ENCODE data around the gene IER5.

IER5 gene

DNA sequence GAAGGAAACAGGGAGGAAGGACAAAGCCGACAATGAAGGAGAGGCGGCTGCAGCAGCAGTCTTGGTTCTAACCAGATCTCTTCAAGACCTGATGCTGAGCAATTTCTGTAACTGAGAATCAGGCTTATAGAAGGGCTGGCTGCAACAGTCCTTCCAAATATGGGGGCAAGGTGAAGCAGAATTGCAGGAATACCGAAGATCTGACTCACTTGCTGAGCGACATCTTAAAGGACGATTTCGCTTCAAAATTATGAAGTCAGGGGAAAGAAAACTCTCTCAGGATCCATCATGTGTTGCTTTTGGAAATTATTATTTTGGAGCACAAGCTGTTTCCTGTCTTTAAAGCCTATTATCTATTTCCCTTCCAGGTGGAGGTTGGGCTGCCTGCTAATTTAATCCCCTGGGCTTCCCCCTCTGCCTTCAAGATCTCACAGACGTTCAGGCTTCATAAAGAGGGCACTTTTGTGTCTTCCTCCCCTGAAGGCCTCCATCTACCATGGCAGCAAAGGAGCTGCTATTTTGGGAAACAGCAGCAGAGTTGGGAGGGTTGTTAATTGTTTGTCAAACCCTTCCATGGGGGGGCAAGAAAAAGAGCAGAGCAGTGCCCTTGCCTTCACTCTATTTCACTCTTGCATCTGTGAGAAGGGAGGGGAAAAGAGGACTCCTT is 10.8 kb upstream of the IER5 start:
- DNase-seq, result no peak

GRCh38 chr1:181079382-181079781 is 9.1 kb upstream of the IER5 start:
- DNase-seq, result no peak

GRCh38 chr1:181079920-181080319 is 8.6 kb upstream of the IER5 start:
- no peak for DNase-seq

- no peak for DNase-seq
Observed at GRCh38 chr1:181080556-181080955, 7.9 kb upstream of the IER5 start.

DNA sequence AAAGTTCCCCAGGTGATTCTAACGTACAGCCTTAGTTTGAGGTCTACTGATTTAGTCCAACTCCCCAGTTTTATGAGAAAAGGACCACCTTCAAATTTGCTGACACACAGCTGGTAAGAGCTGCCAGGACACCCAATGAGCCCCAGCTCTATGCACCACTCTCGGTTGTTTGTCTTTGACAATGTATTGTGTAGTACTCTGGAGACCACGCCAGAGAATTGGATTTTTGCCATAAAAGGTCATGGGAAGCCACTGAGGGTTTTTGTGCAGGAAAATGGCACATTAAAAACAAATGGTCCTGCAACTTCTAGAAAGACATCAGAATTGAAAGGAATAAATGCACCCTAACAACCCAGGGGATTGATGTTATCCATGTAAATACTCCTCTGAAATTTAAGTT is 7.1 kb upstream of the IER5 start:
- DNase-seq, result no peak

GRCh38 chr1:181083842-181084605 is 4.5 kb upstream of the IER5 start:
- peak; percentile 73 for DNase-seq

GRCh38 chr1:181084606-181084969 is 3.9 kb upstream of the IER5 start:
- DNase-seq, result no peak

DNA sequence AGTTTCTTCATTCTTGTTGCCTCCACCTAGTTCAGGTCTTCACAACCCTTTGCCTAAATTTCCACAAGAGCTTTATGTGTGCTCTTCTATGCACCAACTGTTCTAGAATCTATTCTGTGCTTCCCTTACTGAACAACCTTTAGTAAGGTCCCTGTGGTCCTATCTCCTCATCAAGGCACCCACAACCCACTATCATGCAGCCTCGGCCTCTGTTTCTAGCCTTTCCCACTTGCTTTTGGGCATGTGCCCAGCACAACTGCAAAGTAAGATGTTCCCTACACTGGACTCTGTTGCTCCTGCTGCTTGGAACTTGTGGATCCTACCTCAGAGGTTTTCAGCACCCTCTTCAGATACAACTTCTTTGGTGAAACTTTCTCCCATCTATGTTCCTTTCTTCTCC is 2.4 kb upstream of the IER5 start:
- DNase-seq, result no peak

- no peak for DNase-seq
Observed at GRCh38 chr1:181086926-181087325, 1.6 kb upstream of the IER5 start.

DNA sequence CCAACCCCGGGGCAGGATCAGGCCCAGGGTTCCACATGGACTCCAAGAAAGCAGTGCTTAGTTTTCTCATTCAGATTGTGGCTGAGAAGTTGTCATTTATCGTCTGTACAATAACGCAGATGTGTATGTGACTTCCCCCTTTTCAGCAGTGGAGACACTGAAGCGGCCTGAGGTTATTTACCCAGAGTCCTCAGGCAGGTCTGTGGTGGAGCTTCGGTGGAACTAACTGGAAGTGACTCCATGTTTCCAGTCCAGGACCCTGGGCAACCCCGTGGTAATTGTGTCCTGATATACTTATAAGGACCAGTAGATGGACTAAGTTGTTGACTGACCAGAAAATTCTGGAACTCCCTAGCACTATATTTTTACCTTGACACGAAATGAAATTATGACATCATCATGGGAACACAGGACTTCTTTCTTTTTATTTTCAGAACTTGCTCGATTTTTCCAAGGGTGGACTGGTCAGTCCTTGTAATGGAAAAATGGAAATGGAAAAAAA is 1.0 kb upstream of the IER5 start:
- no peak for DNase-seq

DNA sequence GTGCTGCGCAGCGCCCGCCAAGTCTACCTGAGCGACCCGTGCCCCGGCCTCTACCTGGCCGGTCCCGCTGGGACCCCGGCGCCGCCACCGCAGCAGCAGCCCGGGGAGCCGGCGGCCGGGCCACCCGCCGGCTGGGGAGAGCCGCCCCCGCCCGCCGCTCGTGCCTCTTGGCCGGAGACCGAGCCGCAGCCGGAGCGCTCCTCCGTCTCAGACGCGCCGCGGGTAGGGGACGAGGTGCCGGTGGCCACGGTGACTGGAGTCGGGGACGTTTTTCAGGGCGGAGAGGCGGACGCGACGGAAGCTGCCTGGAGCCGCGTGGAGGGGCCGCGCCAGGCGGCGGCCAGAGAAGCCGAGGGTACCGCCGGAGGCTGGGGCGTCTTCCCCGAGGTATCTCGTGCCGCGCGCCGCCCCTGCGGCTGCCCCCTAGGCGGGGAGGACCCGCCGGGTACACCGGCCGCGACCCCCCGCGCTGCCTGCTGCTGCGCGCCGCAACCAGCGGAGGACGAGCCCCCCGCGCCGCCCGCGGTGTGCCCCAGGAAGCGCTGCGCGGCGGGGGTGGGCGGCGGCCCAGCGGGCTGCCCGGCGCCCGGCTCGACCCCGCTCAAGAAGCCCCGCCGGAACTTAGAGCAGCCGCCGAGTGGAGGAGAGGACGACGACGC is 646 bp downstream of the IER5 start:
- DNase-seq, result peak; percentile 49

- DNase-seq, result peak; percentile 69
Observed at GRCh38 chr1:181089676-181090544, 1.4 kb downstream of the IER5 start.

DNA sequence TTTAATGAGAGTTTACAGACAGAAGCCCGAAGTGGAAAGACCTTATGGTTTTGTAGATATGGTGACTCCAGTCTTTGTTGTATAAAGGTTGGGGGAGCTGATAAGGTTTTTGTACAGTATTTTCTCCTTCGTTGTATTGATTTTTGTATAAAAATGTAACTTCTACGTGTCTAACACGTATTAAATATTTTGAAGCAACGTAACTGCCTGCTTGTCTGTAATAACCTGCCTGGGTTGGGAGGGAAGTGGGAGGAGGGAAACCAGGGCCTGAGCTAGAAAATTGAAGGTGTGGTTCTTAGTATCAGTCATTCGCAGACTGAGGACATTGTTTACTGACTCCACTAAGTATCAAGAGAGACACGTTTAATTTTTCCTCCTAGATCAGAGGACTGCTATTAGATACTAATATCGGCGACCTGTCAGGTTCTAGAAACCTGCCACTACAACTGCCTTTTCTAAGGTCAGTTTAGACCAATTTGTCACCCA is 2.2 kb downstream of the IER5 start:
- DNase-seq, result peak; percentile 49

GRCh38 chr1:181091309-181092040 is 3.0 kb downstream of the IER5 start:
- DNase-seq, result no peak

DNA sequence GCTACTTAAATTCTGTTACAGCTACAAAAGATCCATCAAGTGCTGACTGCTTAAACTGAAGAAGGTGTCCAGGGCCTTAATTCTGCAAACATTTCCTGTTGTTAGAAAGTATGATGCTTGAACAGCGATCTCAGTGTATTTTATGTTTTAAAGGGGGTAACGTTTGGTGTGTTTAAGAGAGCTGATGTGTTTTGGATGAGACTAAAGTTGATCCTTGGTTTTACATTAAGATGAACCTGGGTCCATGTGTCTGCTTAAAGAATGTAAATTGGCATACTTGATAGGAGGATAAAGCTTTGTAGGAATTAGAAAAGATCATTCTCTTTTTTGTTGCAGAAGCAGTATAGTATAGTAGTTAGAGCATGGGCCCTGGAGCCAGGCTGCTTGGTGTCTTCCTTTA is 3.6 kb downstream of the IER5 start:
- no peak for DNase-seq

DNA sequence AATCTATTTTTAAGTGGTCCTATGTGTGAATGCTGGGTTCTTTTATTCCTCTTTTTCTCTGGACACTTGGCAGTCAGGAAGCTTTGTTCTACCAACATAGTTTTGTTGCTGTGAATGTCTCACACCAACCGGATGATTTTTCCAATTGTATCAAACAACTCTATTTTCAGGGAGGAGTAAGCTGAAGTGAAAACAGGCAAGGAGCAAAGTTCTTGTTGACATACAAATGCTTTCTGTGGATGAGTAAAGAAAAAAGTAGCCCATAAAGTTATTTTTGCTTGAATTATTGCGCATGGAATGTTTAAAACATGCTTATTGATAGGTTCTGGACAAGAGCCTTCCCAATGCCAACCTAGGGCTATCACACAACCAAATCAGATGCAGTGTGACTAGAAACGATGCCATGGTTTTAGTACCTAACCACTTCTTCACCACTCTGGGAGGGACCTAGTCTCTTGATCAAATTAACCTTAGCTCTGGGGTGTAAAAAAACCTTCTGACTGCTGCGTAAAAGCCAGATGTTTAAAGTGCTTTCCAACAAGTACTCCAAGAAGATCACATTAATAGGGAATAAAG is 4.5 kb downstream of the IER5 start:
- no peak for DNase-seq

GRCh38 chr1:181094416-181095212 is 6.1 kb downstream of the IER5 start:
- no peak for DNase-seq

GRCh38 chr1:181095260-181095659 is 6.8 kb downstream of the IER5 start:
- DNase-seq, result no peak

- no peak for DNase-seq
Observed at GRCh38 chr1:181095763-181096184, 7.3 kb downstream of the IER5 start.

DNA sequence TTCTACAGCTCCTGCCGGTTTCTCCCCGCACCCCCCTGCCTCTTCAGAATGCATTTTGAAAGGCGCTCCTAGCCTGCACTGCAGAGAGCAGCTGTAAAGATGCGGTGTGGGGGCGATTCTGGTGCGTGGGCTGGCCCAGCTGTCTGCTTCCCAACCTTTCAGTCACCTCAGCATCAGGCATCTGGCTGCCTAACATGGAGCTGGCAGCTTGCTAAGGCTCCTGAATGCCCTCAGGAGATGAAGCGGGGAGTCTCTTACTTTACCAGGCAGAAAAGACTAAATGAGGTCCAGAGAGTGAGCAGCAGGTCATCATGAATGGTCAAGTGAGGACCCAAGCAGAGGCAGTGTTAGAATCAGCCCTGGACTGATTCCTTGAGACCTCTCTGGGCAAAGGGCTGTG is 8.7 kb downstream of the IER5 start:
- DNase-seq, result no peak
